NCI-H2171 treated with DMSO at 0.1 percent for 48 hours (cell line): ENCODE results near the gene ANKMY2.
A peak's percentile ranks its signal among the peaks of the same experiment; 100 is the strongest.

ENCODE experiments used
- DNase-seq: peaks from one replicate; lab custom pipeline; 2025; lab: John Stamatoyannopoulos, UW

Gene ANKMY2

GRCh38 chr7:16579216-16579615, 66.3 kb downstream of the ANKMY2 start:
- DNase-seq, result no peak

- no peak for DNase-seq
These were observed 73.6 kb downstream of the ANKMY2 start for GRCh38 chr7:16571941-16572340.

- peak; percentile 79 for DNase-seq
These were observed 80.6 kb downstream of the ANKMY2 start for GRCh38 chr7:16564909-16565426.

GRCh38 chr7:16564023-16564380, 81.6 kb downstream of the ANKMY2 start:
- DNase-seq, result no peak

- no peak for DNase-seq
These were observed 82.1 kb downstream of the ANKMY2 start for GRCh38 chr7:16563281-16564022.

GRCh38 chr7:16562456-16563220, 82.9 kb downstream of the ANKMY2 start:
- DNase-seq, result no peak

- DNase-seq, result no peak
These were observed 83.6 kb downstream of the ANKMY2 start for GRCh38 chr7:16561943-16562342.

GRCh38 chr7:16559497-16560179, 85.9 kb downstream of the ANKMY2 start:
- no peak for DNase-seq

- no peak for DNase-seq
These were observed 86.7 kb downstream of the ANKMY2 start for GRCh38 chr7:16558761-16559302.

- DNase-seq, result no peak
These were observed 89.2 kb downstream of the ANKMY2 start for GRCh38 chr7:16556359-16556758.

- DNase-seq, result peak; percentile 50
These were observed 90.9 kb downstream of the ANKMY2 start for GRCh38 chr7:16554518-16555236.

- DNase-seq, result no peak
These were observed 94.9 kb downstream of the ANKMY2 start for GRCh38 chr7:16550671-16551070.
